Right lobe of liver (tissue), 6 donors: ENCODE results near the gene ZBTB32. TPM values are rescaled to one million over a fixed set of nuclear protein-coding genes. Genes with fewer than 3 reads are reported as not detected.
A peak's percentile ranks its signal among the peaks of the same experiment; 100 is the strongest.

Source experiments
- ATAC-seq, 4 donors: fragments of 200-7000 bp; cut with Tn5 transposase; one replicate each; pipeline ENCODE4 v1.9.1; 2020; ENCODE audit warnings: mild to moderate bottlenecking in 4 of 4, moderate library complexity in 4 of 4
- DNase-seq, 3 donors: peaks; one replicate each; pipeline ENCODE4 v3.0.0-alpha.2; 2020
- H3K27ac ChIP-seq, 3 donors: fragments of 200-600 bp; one replicate each; pipeline ENCODE4 v1.8.0; 2022
- H3K27me3 ChIP-seq, 2 donors: fragments of 200-600 bp; one replicate each; pipeline ENCODE4 v1.8.0; 2022
- H3K36me3 ChIP-seq, 4 donors: fragments of 200-600 bp; sonication (generic) in 1 of 4; one replicate each; pipeline versions ENCODE4 v1.5.1 to v1.8.0; 2017 to 2022; ENCODE audit warnings: control low read depth in 1 of 4
- H3K4me1 ChIP-seq, 4 donors: fragments of 200-600 bp; sonication (generic) in 1 of 4; one replicate each; pipeline versions ENCODE4 v1.5.1 to v1.8.0; 2017 to 2022; ENCODE audit warnings: control low read depth in 1 of 4
- H3K4me3 ChIP-seq, 3 donors: fragments of 200-600 bp; one replicate each; pipeline ENCODE4 v1.8.0; 2022
- H3K9me3 ChIP-seq, 4 donors: fragments of 200-600 bp; sonication (generic) in 1 of 4; one replicate each; pipeline versions ENCODE4 v1.5.1 to v1.8.0; 2017 to 2022; ENCODE audit warnings: control low read depth in 1 of 4
- CTCF ChIP-seq, 4 donors: fragments of 200-600 bp in 3 of 4; fragments of 450-650 bp in 1 of 4; IDR thresholded peaks; one replicate each; pipeline versions ENCODE4 v1.5.1 to v1.8.0; 2016 to 2022; ENCODE audit warnings: antibody characterized with exemption in 4 of 4, mild to moderate bottlenecking in 2 of 4
- POLR2A ChIP-seq: fragments of 450-650 bp; IDR thresholded peaks from one replicate; pipeline ENCODE4 v1.6.1; 2017; ENCODE audit warnings: antibody characterized with exemption, mild to moderate bottlenecking
- WGBS: methylation state at CpG from one replicate; pipeline ENCODE4 v1.1.6; 2018; ENCODE audit warnings: low coverage, low lambda C conversion rate; ENCODE audit not compliant: insufficient coverage; ENCODE audit errors: missing lambda C conversion rate; 5-methylcytosine and 5-hydroxymethylcytosine counted together
- intact Hi-C, 2 donors: fragments of 100-400 bp; cut with DNase I; formaldehyde crosslinking; loops; one replicate each; pipeline versions ENCODE4 v1.11.2 to v1.14.1; 2022
- total RNA-seq, 6 experiments: library from RNA; depleted of rRNA in 2 of 6; stranded (reverse); fragments of >200 nt in 2 of 6; fragmentation: NEBNext Ultra II Directional in 3 of 6; extraction: Animal tissue kit (Norgen Biotek cat#: 25700) in 3 of 6; gene quantifications; one replicate each; pipeline versions ENCODE4 v1.1.0 to v1.2.4, GENCODE V29; 2016 to 2023
- donor health status: DM: no; HTN: yes; CAD: no.
- donor health status: DM: no; HTN: no; CAD: no.
- donor health status: DM: no; HTN: no; CAD: no.
- donor health status: DM: no; HTN: yes; CAD: no.
- donor health status: DM: no; HTN: yes; CAD: no.

Gene ZBTB32
- total RNA-seq, 6 experiments from 2014 or later: 0.15 TPM; not detected in 5

- Histone ChIP-seq H3K36me3 (peaks cover 11 to 90% (median 58%) of the 10 kb centered on the region in 4 donors), H3K27ac (no peak overlapping the region), H3K9me3 (no peaks in the 10 kb centered on the region), H3K27me3 (no peaks in the 10 kb centered on the region), H3K4me1 (no peaks in the 10 kb centered on the region), H3K4me3 (no peak overlapping the region)
- peak in 2 of 3 donors; percentile 16 to 40 for DNase-seq
- intact Hi-C loops: no loop called here
- TF ChIP-seq POLR2A: no peak
- no peak for TF ChIP-seq CTCF (IDR thresholded peaks at IDR 0.05)
- ATAC-seq: no peak
- whole genome bisulfite sequencing: 93% methylated on average over 3 of the region's 23 CpGs
Measured at GRCh38 chr19:35725216-35725861, 21.0 kb downstream of the ZBTB32 start.

- peaks cover 11 to 99% (median 67%) of the 10 kb centered on the region in 4 donors for H3K36me3 ChIP-seq
- WGBS: 85% methylated on average over 4 of the region's 25 CpGs
- intact Hi-C loops: no loop called here
Measured at GRCh38 chr19:35727053-35727955, 22.9 kb downstream of the ZBTB32 start.

GRCh38 chr19:35727956-35728706 is 23.8 kb downstream of the ZBTB32 start:
- H3K9me3 ChIP-seq: no peaks in the 10 kb centered on the region
- H3K4me3 ChIP-seq: no peak overlapping the region
- no peaks in the 10 kb centered on the region for H3K4me1 ChIP-seq
- intact Hi-C loops: no loop called here
- H3K36me3 ChIP-seq: peaks cover 11 to 96% (median 62%) of the 10 kb centered on the region in 4 donors
- no peak overlapping the region for H3K27ac ChIP-seq
- ATAC-seq: no peak
- H3K27me3 ChIP-seq: no peaks in the 10 kb centered on the region
- WGBS: 93% methylated on average over 13 of the region's 19 CpGs
- no peak for TF ChIP-seq POLR2A
- TF ChIP-seq CTCF (IDR thresholded peaks at IDR 0.05): no peak
- DNase-seq: no peak

More at GRCh38 chr19:35727053-35727955, 22.9 kb downstream of the ZBTB32 start:
- no peak overlapping the region for H3K4me3 ChIP-seq
- TF ChIP-seq CTCF (IDR thresholded peaks at IDR 0.05) (no peak), POLR2A (no peak)
- no peaks in the 10 kb centered on the region for H3K4me1 ChIP-seq
- H3K27ac ChIP-seq: no peak overlapping the region
- DNase-seq (peak in 2 of 3 donors; percentile 16 to 46), ATAC-seq (no peak)
- H3K27me3 ChIP-seq: no peaks in the 10 kb centered on the region
- no peaks in the 10 kb centered on the region for H3K9me3 ChIP-seq

GRCh38 chr19:35729021-35729420 is 24.7 kb downstream of the ZBTB32 start:
- intact Hi-C loops: no loop called here
- Histone ChIP-seq H3K9me3 (no peaks in the 10 kb centered on the region), H3K27me3 (no peaks in the 10 kb centered on the region), H3K4me3 (no peak overlapping the region), H3K36me3 (peaks cover 11 to 95% (median 56%) of the 10 kb centered on the region in 4 donors), H3K4me1 (no peaks in the 10 kb centered on the region), H3K27ac (no peak overlapping the region)
- no peak for DNase-seq
- TF ChIP-seq POLR2A (no peak), CTCF (IDR thresholded peaks at IDR 0.05) (no peak)
- WGBS: 94% methylated on average over 12 of the region's 18 CpGs
- no peak for ATAC-seq
